ENCODE data around the gene INSIG2. TPM values are rescaled to one million over a fixed set of nuclear protein-coding genes. Genes with fewer than 3 reads are reported as not detected.

Gene INSIG2
- total and polyA plus RNA-seq, 9 of the 15 experiments (the other 6 are each of a cell fraction or from before 2014, with no cell fraction given), result 1.5 to 34.2 (median 6.4) TPM

DNA sequence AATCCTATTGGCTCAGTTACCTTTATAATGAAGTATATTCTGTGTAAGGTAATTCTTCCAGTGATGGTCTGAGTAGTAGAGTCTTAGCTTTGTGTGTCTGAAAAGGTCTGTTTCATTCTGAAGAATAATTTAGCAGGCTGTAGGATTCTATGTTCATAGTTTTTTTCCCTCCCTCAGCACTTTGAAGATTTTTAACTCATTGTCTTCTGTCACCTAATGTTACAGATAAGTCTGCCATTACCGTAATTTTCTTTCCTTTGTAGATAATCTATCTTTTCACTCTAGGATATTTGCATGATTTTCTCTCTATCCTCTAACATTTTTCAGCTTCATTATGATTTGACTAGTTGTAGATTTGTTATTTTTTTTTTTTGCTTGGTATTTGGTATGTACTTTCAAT lies 22.7 kb downstream of the INSIG2 start:
- Histone ChIP-seq H3K79me2 (ENCODE audit: control insufficient read depth, insufficient read depth, low read length) (no peaks in the 10 kb centered on the region), H3K27me3 (ENCODE audit: control insufficient read depth in 2 of 2, insufficient read depth in 2 of 2, low read length in 2 of 2) (0 out of 5 replicates have a peak, but pooled peaks cover under 1% of the 10 kb centered on the region in 2 experiments), H3K9me3 (replicated peaks; ENCODE audit: control insufficient read depth, insufficient read depth, low read depth, low read length) (no peaks in the 10 kb centered on the region), H3K9me1 (ENCODE audit: control insufficient read depth, insufficient read depth, low read length) (no peaks in the 10 kb centered on the region), H3K4me1 (replicated peaks in 1 of 2; ENCODE audit: control insufficient read depth in 2 of 2, insufficient read depth in 2 of 2, low read length in 2 of 2) (no peaks in the 10 kb centered on the region), H3K36me3 (ENCODE audit: control insufficient read depth, insufficient read depth, low read length) (peaks cover 9% of the 10 kb centered on the region; the same call in 1 of the 3 replicates), H4K20me1 (replicated peaks; ENCODE audit: control insufficient read depth, insufficient read depth, low read length) (0 out of 2 replicates have a peak, but pooled peaks cover 3% of the 10 kb centered on the region), H3K4me2 (ENCODE audit: insufficient read depth, low read length) (no peak overlapping the region), H3K9ac (ENCODE audit: insufficient read depth in 1 of 2, low read depth in 2 of 2, low read length in 2 of 2) (no peak overlapping the region), H2AFZ (ENCODE audit: low read depth, low read length) (no peak overlapping the region), H3K4me3 (no peak overlapping the region), H3K27ac (ENCODE audit: extremely low read depth, low read depth, low read length) (no peak overlapping the region)
- ChIA-PET CTCF (ENCODE audit: low intra/inter-chr PET ratio) (no interaction called here), POLR2A (no interaction called here)
- in situ Hi-C loops (cut with MboI), result no loop called here
- no peak for TF ChIP-seq HNRNPH1 (optimal IDR thresholded peaks at IDR 0.05; ENCODE audit: low read depth, low read length)
- no peak for TF ChIP-seq RBM39 (optimal IDR thresholded peaks at IDR 0.05; ENCODE audit: low read depth, low read length)
- TF ChIP-seq ZNF717 (CRISPR knock-in tag; IDR thresholded peaks at IDR 0.05), result no peak
- no peak for TF ChIP-seq RAD21 (CRISPR knock-in tag; conservative IDR thresholded peaks at IDR 0.05 in 1 of 2, IDR thresholded peaks at IDR 0.05 in 1 of 2)
- no peak for TF ChIP-seq ZNF12 (CRISPR knock-in tag; IDR thresholded peaks at IDR 0.05)
- no peak for FAIRE-seq
- no peak for DNase-seq (ENCODE audit: extremely low read depth in 1 of 4, low spot score in 3 of 4)
- no peak for ATAC-seq
- BruUV-seq (replicated peaks), result no TSS peak
- WGBS (ENCODE audit: insufficient coverage, low coverage, missing lambda C conversion rate), result 33% methylated on average over 1 of the region's 1 CpG
- intact Hi-C loops (cut with micrococcal nuclease), result no loop called here

DNA sequence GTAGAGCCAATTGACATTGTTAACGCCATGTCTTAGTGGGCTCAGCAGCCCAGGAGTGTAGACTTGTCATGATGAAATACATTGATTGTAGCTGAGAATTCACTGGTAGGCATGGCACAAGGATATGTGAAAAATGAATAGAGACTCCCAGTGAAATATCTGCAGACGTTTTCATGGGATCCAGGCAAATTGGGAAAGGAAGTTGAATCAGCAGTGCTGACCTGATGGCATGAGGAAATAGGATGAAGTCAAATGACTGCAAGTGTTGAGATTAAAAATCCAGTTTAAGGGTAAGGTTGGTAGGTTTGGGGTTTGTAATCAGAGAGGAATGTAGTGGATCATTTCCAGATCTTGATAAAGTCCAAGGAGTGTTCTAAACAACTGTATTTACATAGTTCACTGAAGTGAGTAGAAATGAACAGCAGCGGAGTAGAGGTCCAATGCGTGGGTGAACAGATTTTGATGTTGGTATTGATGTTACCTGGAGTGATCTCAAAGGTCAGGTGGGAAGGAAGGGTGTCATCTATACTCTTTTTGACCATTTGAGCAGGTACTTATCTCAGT lies 24.6 kb downstream of the INSIG2 start:
- H3K4me3 ChIP-seq, result no peak overlapping the region
- no peaks in the 10 kb centered on the region for H3K4me1 ChIP-seq (replicated peaks in 1 of 2; ENCODE audit: control insufficient read depth in 2 of 2, insufficient read depth in 2 of 2, low read length in 2 of 2)
- POLR2A ChIA-PET, result interaction anchor here (1.4 kb wide), 1 partner anchor 9 kb away, joined by 7 read pairs; no protein-coding TSS in a partner anchor
- no peak for TF ChIP-seq MTA1 (IDR thresholded peaks at IDR 0.05; ENCODE audit: borderline replicate concordance)
- no peak for TF ChIP-seq CBFB (CRISPR knock-in tag; IDR thresholded peaks at IDR 0.05)
- TF ChIP-seq PHF8 (IDR thresholded peaks at IDR 0.05; ENCODE audit: borderline replicate concordance, low read length), result no peak
- TF ChIP-seq TEAD4 (IDR thresholded peaks at IDR 0.05; ENCODE audit: low read length), result peak; percentile 49; the same call in 1 of the 2 replicates
- TF ChIP-seq TEAD4 (CRISPR knock-in tag; IDR thresholded peaks at IDR 0.05; ENCODE audit: borderline replicate concordance), result no peak
- TF ChIP-seq SMARCE1 (IDR thresholded peaks at IDR 0.05), result peak; percentile 23; the same call in 1 of the 2 replicates
- TF ChIP-seq, protein P1, sequence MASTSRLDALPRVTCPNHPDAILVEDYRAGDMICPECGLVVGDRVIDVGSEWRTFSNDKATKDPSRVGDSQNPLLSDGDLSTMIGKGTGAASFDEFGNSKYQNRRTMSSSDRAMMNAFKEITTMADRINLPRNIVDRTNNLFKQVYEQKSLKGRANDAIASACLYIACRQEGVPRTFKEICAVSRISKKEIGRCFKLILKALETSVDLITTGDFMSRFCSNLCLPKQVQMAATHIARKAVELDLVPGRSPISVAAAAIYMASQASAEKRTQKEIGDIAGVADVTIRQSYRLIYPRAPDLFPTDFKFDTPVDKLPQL (IDR thresholded peaks at IDR 0.05; ENCODE audit: extremely low read depth, insufficient read length), result no peak
- TF ChIP-seq, protein P2, sequence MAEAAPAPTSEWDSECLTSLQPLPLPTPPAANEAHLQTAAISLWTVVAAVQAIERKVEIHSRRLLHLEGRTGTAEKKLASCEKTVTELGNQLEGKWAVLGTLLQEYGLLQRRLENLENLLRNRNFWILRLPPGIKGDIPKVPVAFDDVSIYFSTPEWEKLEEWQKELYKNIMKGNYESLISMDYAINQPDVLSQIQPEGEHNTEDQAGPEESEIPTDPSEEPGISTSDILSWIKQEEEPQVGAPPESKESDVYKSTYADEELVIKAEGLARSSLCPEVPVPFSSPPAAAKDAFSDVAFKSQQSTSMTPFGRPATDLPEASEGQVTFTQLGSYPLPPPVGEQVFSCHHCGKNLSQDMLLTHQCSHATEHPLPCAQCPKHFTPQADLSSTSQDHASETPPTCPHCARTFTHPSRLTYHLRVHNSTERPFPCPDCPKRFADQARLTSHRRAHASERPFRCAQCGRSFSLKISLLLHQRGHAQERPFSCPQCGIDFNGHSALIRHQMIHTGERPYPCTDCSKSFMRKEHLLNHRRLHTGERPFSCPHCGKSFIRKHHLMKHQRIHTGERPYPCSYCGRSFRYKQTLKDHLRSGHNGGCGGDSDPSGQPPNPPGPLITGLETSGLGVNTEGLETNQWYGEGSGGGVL (CRISPR knock-in tag; IDR thresholded peaks at IDR 0.05), result no peak
- no peak for TF ChIP-seq ZNF140 (CRISPR knock-in tag; IDR thresholded peaks at IDR 0.05)

More for the DNA sequence above, 24.6 kb downstream of the INSIG2 start:
- Histone ChIP-seq H3K27me3 (ENCODE audit: control insufficient read depth in 2 of 2, insufficient read depth in 2 of 2, low read length in 2 of 2) (peaks cover 5 to 12% of the 10 kb centered on the region in 2 experiments; a peak in 1 of 5 replicates), H3K36me3 (ENCODE audit: control insufficient read depth, insufficient read depth, low read length) (peaks cover 4% of the 10 kb centered on the region; the same call in 1 of the 3 replicates), H3K27ac (ENCODE audit: extremely low read depth, low read depth, low read length) (no peak overlapping the region), H3K79me2 (ENCODE audit: control insufficient read depth, insufficient read depth, low read length) (no peaks in the 10 kb centered on the region), H3K9me3 (replicated peaks; ENCODE audit: control insufficient read depth, insufficient read depth, low read depth, low read length) (no peaks in the 10 kb centered on the region), H3K9me1 (ENCODE audit: control insufficient read depth, insufficient read depth, low read length) (no peaks in the 10 kb centered on the region), H4K20me1 (replicated peaks; ENCODE audit: control insufficient read depth, insufficient read depth, low read length) (0 out of 2 replicates have a peak, but pooled peaks cover 3% of the 10 kb centered on the region), H2AFZ (ENCODE audit: low read depth, low read length) (no peak overlapping the region), H3K9ac (ENCODE audit: insufficient read depth in 1 of 2, low read depth in 2 of 2, low read length in 2 of 2) (no peak overlapping the region), H3K4me2 (ENCODE audit: insufficient read depth, low read length) (no peak overlapping the region)
- CTCF ChIA-PET (ENCODE audit: low intra/inter-chr PET ratio), result no interaction called here
- no TSS peak for BruUV-seq (replicated peaks)
- intact Hi-C loops (cut with micrococcal nuclease), result no loop called here
- in situ Hi-C loops (cut with MboI), result no loop called here
- no peak for FAIRE-seq
- no peak for DNase-seq (ENCODE audit: extremely low read depth in 1 of 4, low spot score in 3 of 4)
- 21% methylated on average over 4 of the region's 4 CpGs for WGBS (ENCODE audit: insufficient coverage, low coverage, missing lambda C conversion rate)
- ATAC-seq, result no peak
